Fibroblast of lung (primary cell): ENCODE results near the gene KLF4. TPM values are rescaled to one million over a fixed set of nuclear protein-coding genes. Genes with fewer than 3 reads are reported as not detected.

ENCODE experiments used
- DNase-seq, 2 donors: peaks; one replicate each; pipeline versions ENCODE4 v3.0.0 to v3.0.0-alpha.2; 2010; ENCODE audit warnings: low read depth in 2 of 2
- H2AFZ ChIP-seq: 2 replicates; pipeline ENCODE4 v1.5.1; 2012; ENCODE audit warnings: low read length, control low read depth, inconsistent platforms
- H3K27ac ChIP-seq: 2 replicates; pipeline ENCODE4 v1.5.1; 2011; ENCODE audit warnings: low read length, control low read depth; ENCODE audit not compliant: insufficient read depth
- H3K27me3 ChIP-seq: 2 replicates; pipeline ENCODE4 v1.5.1; 2011; ENCODE audit warnings: mild to moderate bottlenecking, low read length; ENCODE audit not compliant: control insufficient read depth, insufficient read depth
- H3K36me3 ChIP-seq: 2 replicates; pipeline ENCODE4 v1.5.1; 2011; ENCODE audit warnings: low read length; ENCODE audit not compliant: control insufficient read depth, insufficient read depth
- H3K4me1 ChIP-seq: 2 replicates; pipeline ENCODE4 v1.5.1; 2011; ENCODE audit warnings: low read length; ENCODE audit not compliant: control insufficient read depth, insufficient read depth; ENCODE audit errors: extremely low read depth
- H3K4me2 ChIP-seq: 2 replicates; pipeline ENCODE4 v1.5.1; 2011; ENCODE audit warnings: low read length, control low read depth; ENCODE audit not compliant: insufficient read depth; ENCODE audit errors: extremely low read depth
- H3K4me3 ChIP-seq, 4 experiments: fragments of 200-600 bp in 1 of 4; sonication (generic) in 1 of 4; replicated peaks in 1 of 4; 2 replicates each; pipeline ENCODE4 v1.5.1; 2011 to 2016; ENCODE audit warnings: low read length in 4 of 4, low read depth in 3 of 4, mild to moderate bottlenecking in 3 of 4, control low read depth in 2 of 4, inconsistent platforms in 1 of 4, mixed read lengths in 1 of 4; ENCODE audit not compliant: insufficient read depth in 1 of 4; ENCODE audit errors: control extremely low read depth in 1 of 4
- H3K79me2 ChIP-seq: 2 replicates; pipeline ENCODE4 v1.5.1; 2012; ENCODE audit warnings: mild to moderate bottlenecking, low read length, inconsistent platforms; ENCODE audit not compliant: control insufficient read depth, insufficient read depth
- H3K9ac ChIP-seq: 2 replicates; pipeline ENCODE4 v1.5.1; 2011; ENCODE audit warnings: mild to moderate bottlenecking, low read length, control low read depth; ENCODE audit not compliant: insufficient read depth
- H3K9me3 ChIP-seq: 2 replicates; pipeline ENCODE4 v1.5.1; 2012; ENCODE audit warnings: low read depth, low read length; ENCODE audit not compliant: control insufficient read depth, insufficient read depth
- H4K20me1 ChIP-seq: 2 replicates; pipeline ENCODE4 v1.5.1; 2011; ENCODE audit warnings: low read length; ENCODE audit not compliant: control insufficient read depth, insufficient read depth; ENCODE audit errors: extremely low read depth
- CTCF ChIP-seq, 2 donors: IDR thresholded peaks in 1 of 2; conservative IDR thresholded peaks in 1 of 2; 1 replicate in 1 of 2; 2 replicates in 1 of 2; pipeline ENCODE4 v1.5.1; 2011 to 2012; ENCODE audit warnings: low read length in 2 of 2, control low read depth in 1 of 2, inconsistent platforms in 1 of 2, low read depth in 1 of 2, mild to moderate bottlenecking in 1 of 2
- EZH2 ChIP-seq: IDR thresholded peaks from 2 replicates; pipeline ENCODE4 v1.5.1; 2012; ENCODE audit warnings: low read length, control low read depth, mild to moderate bottlenecking; ENCODE audit errors: missing control alignments
- polyA plus RNA-seq, 2 donors: library from polyadenylated mRNA; depleted of rRNA in 1 of 2; stranded (reverse) in 1 of 2; unstranded in 1 of 2; fragments of >200 nt; gene quantifications; 2 replicates each; pipeline ENCODE4 v1.2.1, GENCODE V29; 2011 to 2012; ENCODE audit warnings: missing spikeins in 1 of 2
- total RNA-seq: library from RNA; depleted of rRNA; stranded (reverse); fragments of >200 nt; gene quantifications from 2 replicates; pipeline ENCODE4 v1.2.1, GENCODE V29; 2014

The KLF4 gene
- total and polyA plus RNA-seq, 2 donors (not counting 1 experiment from before 2014, with no cell fraction given), result 10.3 to 32.7 TPM

- Histone ChIP-seq H3K79me2 (no peaks in the 10 kb centered on the region), H3K4me1 (no peaks in the 10 kb centered on the region), H3K9me3 (no peaks in the 10 kb centered on the region), H3K9ac (no peak overlapping the region), H3K27me3 (no peaks in the 10 kb centered on the region), H3K36me3 (no peaks in the 10 kb centered on the region), H3K27ac (no peak overlapping the region), H4K20me1 (no peaks in the 10 kb centered on the region), H3K4me3 (no peak overlapping the region), H3K4me2 (no peak overlapping the region), H2AFZ (no peak overlapping the region)
- TF ChIP-seq CTCF (conservative IDR thresholded peaks at IDR 0.05 in 1 of 2, IDR thresholded peaks at IDR 0.05 in 1 of 2; ENCODE audit: low read depth in 1 of 2, low read length in 2 of 2) (no peak), EZH2 (no peak)
- DNase-seq, result no peak
These were observed 51.9 kb downstream of the KLF4 start for GRCh38 chr9:107437716-107438115.

- Histone ChIP-seq H4K20me1 (no peaks in the 10 kb centered on the region), H3K79me2 (no peaks in the 10 kb centered on the region), H3K36me3 (no peaks in the 10 kb centered on the region), H3K27ac (no peak overlapping the region), H3K9me3 (no peaks in the 10 kb centered on the region), H3K4me3 (no peak overlapping the region), H2AFZ (no peak overlapping the region), H3K4me2 (no peak overlapping the region), H3K9ac (no peak overlapping the region), H3K27me3 (no peaks in the 10 kb centered on the region), H3K4me1 (no peaks in the 10 kb centered on the region)
- TF ChIP-seq CTCF (conservative IDR thresholded peaks at IDR 0.05 in 1 of 2, IDR thresholded peaks at IDR 0.05 in 1 of 2; ENCODE audit: low read depth in 1 of 2, low read length in 2 of 2), result no peak
- no peak for TF ChIP-seq EZH2
- DNase-seq, result no peak
These were observed 54.2 kb downstream of the KLF4 start for GRCh38 chr9:107435415-107435814.

Other genes with a start within 250 kb of the KLF4 start
- gene RAD23B, start 206.5 kb downstream of the KLF4 start, total RNA-seq, result 101 and 156 TPM in 2 replicates
- gene RAD23B, start 206.5 kb downstream of the KLF4 start, polyA plus RNA-seq, result 356 and 607 TPM in 2 replicates